Measurements from ENCODE around the gene VSTM2B.
"Not testable (repeated sequence)": the region's sequence is repeated elsewhere in the genome, so short reads cannot be mapped to it uniquely, and the experiment has no call there.

Gene VSTM2B

DNA sequence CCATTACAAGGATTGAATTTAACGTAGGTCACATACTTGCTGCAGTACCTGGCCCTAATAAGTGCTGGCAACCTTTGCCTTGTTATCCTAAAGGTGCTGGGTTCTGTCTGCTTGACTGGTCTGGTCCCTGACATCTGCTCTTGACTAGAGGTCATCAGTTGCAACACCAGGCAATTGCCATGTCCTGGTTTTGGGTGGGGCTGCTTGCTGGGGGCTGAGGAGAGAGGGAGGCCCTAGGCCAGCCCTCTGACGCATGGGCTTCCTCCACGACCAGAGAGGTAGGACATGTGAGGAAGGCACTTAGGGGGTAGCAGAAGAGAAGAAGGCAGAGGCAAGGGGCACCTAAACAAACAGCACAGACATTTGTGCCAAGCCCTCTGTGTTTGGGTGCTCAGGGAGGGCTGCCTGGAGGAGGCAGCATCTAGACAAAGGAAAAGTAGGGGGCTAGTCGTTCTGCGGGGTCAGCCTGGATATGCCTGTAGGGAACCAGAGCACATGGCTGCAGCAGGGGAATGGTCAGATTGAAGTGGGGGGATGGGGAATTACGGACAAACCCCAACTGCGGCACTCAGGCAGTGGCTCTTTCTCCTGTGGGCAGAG, 21.7 kb downstream of the VSTM2B start:
- DNase-seq: no peak

DNA sequence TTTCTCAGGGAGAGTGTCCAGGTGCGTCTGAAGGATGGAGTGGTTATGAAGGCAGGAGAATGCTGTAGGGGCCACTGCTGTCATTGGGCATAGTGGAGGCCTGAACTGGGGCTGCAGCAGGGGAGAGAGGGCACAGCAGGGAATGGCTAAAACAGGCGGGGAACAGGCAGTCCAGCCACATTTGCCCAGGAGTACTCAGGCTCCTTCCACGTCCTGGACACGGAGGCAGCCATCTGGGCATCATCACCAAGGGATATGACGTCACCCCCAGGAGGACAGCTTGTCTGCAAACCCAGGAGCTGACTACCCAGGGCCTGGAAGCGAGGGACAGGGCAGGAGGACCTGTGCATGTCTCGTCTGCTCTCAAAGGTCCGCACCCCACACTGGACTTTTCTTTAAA, 22.2 kb downstream of the VSTM2B start:
- no peak for DNase-seq

DNA sequence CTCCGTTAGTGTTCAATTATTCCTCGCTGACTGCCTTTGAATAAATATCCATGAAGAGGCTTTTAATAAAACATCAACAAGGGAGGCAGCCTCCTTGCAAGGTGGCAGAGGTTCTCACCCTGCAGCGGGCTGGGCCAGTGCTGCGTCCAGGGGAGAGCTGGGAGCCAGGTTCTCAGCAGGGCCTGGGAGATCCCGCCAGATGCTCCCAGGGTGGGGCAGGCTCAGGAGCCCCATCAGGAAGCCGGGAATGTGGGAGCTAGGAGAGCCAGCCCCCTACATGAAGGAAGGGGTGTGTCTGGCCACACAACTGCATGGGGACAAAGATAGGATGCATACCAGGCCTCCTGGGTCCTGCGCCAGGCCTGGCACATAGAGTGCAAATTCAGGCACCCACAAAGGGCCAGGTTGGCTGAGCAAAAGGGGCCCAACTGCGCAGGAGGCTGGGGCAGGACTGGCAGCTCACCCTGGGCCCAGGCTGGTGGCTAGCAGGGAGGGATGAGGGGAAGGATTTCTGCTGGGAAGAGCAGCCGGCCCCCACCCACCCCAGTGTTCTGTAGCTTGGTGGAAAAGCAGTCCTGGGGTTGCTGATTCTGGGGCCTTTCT, 22.8 kb downstream of the VSTM2B start:
- no peak for DNase-seq

DNA sequence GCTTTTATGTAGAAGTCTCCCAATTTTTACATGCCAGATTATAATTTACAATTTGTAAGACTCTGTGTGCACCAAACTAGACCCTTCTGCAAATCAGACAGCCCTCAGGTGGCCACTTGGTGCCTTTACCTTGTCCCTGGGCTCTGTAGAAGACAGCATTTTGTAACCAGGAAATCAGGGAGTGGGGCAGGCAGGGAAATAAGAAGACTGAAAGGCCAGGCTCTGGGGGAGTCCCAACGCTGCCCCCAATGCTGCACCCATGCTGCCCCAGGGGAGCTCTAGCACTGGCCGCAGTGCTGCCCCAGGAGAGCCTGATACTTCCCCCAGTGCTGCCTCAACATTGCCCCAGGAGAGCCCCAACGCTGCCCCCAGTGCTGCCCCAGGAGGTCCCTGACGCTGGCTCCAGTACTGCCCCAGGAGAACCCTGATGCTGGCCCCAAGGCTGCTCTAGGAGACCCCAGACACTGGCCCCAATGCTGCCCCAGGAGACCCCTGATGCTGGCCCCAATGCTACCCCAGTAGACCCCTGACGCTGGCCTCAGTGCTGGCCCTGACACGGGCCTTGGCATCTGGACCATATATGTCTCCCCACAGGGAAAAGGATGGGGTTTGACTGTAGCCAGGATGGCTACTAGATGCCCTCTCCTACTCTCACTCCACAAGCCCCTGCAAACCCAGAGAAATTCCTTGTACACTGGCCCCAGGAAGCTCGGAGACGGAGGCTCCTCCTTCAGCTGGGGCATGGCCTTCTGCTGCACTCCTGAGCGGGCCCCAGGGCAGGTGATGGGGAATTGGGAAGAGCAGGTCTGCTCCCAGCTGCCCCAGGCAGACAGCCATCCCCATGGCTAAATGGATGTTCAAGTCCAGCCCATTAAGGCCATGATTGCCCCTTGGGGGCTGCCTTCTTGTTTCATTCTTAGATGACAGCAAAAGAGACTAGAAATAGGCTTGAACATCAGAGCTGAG, 23.6 kb downstream of the VSTM2B start:
- DNase-seq: no peak

DNA sequence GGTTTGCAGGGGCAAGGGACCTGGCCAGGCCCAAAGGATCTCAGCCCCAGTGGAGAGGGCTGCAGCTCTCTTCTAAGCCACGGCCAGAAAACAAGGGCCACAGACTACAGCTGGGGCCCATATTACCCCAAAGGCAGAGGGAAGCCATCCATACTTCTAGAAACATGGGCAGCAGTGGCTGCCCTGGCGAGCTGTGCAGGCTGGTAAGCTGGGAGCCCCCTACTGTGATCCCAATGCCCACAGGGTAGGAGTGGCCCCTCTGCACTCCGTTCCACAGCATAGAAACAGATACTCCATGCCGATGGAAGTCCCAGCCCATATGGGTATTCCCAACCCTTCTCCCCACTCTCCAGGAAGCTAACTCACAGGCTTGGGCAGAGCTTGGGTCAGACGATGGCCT, 25.1 kb downstream of the VSTM2B start:
- no peak for DNase-seq

DNA sequence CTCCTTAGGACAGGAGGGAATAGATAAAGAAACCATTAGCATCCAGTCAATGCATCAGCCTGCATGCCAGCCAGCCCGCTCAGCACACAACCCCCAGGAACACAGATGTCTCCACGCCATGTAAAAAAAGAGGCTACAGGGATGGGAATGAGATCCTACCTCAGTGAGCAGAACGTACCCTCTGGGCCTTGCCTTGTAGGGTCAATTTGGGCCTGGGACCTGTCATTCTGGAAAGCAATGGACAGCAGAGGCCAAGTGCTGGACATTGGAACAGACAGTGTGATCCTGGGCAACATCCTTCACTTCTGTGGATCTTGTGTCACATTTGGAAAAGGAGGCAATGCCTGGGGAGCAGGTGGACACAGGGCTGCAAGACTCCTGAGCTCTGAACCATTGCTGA, 26.0 kb downstream of the VSTM2B start:
- no peak for DNase-seq

GRCh38 chr19:29552454-29553280, 26.9 kb downstream of the VSTM2B start:
- DNase-seq: no peak

GRCh38 chr19:29554149-29554548, 28.4 kb downstream of the VSTM2B start:
- no peak for DNase-seq

GRCh38 chr19:29559110-29559509, 33.3 kb downstream of the VSTM2B start:
- not testable (repeated sequence) for DNase-seq

- DNase-seq: no peak
Measured at GRCh38 chr19:29559743-29560142, 33.9 kb downstream of the VSTM2B start.

DNA sequence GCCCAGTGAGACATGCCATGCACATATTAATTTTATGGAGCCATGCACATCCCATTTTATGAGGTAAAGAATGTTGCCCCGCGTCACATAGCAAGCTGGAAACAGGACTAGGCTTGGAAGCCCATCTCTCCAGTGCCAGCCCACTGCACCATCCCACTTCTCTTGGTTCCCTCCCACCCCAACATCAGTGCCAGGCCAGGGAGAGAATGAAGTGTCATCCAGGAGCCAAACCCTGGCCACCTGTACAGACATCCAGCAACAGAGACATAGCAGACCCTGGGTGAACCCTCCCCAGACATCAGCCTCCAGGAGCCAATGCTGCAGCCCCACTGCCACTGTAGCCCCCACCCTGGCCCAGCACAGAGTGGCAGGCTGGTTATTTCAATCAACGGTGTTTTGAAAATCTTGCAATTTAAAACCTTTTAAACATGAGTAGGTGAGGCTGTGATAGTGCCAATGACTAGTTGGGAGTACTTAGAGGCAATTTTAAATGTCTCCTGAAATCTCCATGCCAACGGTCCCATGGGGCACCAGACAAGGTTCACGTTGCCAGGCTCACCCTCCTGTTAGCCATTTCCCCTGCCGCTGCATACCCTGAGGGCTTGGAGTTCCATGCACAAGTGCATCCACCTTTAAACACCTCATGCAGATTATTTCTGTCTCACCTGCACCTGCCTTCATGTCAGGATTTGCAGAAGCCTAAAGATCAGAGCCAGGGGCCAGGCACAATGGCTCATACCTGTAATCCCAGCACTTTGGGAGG, 34.7 kb downstream of the VSTM2B start:
- DNase-seq: peak; percentile 2 to 59 (median 27)

GRCh38 chr19:29561601-29562000, 35.8 kb downstream of the VSTM2B start:
- no peak for DNase-seq

DNA sequence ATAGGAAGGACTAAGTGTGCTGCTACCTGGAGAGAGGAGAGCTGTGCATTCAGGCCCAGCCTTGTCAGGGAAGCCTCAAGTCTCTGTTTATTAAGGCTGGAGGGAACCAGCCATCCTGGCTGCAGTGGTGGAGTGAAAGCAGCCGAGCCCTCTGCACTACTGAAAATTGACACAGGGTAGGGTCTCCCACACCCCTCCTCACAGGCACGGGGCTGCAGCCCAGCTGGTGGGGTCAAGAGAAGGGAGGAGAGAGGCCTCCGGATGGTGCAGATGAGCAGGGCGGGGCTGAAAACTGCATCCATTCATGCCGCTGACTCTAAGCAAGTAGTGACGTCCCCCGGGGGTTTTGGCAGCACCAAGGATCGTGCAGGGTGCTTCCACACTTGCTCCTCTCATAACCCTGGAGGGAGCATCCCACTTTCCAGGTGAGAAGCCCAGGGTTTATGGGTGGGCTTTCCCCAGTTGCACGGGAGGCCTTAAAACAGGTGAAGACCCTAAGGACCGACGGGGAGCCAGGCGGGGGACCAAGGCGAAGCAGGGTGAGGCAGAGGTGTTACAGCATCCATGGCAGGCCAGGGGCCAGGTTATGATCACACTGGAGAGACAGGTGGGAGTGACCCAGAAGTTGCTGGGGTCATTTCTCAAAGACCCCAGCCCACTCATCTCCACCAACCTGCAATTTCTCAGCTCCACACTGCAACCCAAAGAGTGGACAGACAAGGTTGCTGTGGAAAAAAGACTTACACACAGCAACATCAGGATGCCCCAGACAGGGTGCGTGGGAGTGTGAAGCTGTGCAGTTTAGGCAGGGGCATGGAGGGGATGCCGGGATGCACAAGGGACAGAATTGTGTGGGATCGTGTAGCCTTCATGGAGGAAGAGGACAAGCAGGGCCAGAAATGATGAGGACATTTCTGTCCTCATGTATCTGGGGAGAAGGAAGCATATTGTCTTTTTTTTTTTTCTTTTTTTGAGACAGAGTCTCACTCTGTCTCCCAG, 36.8 kb downstream of the VSTM2B start:
- DNase-seq: no peak

DNA sequence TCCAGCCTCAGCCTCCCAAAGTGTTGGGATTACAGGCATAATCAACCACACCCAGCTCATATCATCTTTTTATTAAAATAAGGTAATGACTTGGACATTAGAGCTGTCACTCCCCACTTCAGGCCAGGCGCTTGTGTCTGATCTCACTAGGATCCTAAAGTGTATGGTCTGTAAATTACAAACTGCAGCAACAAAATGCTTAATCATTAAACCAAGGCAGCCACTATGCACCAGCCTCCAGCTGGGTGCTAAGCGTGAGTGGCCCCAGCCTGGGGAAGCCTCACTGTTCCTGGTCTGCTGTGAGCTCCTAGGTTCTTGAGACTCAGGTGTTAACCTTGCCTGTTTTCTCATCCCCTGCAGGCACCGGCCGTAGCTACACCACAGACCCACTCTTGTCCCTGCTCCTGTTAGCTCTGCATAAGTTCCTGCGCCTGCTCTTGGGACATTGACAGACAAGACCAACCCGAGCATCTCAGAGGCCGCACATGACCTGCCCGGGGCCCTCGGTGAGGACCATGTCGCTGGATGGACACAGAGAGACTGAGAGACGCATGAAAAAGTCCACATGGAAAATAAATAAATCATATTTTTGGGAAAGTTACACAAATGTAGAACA, 37.8 kb downstream of the VSTM2B start:
- peak in 1 of 3 experiments; percentile 31 for DNase-seq

DNA sequence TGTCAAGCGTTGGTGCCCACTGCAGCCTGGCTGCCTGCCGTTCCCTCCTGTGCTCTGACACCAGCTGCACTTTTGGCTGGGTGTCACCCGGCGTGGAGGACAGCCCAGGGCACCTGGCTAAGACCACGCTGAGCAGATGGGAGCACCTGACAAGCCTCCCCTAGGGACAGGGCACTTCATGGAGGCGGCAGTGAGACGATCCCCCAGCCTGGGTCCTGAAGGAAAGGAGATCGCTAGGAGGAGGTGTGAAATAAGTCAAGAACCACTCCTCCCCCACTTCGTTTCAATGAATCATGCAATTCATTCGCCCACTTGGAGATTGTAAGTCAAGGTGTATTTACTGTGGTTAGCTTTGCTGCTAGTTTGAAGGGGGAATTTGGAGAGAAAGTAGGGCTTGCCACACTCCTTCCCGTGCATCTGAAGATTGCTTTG, 38.8 kb downstream of the VSTM2B start:
- peak in 2 of 3 experiments; percentile 2 to 89 for DNase-seq

GRCh38 chr19:29565171-29565570, 39.4 kb downstream of the VSTM2B start:
- DNase-seq: no peak

DNA sequence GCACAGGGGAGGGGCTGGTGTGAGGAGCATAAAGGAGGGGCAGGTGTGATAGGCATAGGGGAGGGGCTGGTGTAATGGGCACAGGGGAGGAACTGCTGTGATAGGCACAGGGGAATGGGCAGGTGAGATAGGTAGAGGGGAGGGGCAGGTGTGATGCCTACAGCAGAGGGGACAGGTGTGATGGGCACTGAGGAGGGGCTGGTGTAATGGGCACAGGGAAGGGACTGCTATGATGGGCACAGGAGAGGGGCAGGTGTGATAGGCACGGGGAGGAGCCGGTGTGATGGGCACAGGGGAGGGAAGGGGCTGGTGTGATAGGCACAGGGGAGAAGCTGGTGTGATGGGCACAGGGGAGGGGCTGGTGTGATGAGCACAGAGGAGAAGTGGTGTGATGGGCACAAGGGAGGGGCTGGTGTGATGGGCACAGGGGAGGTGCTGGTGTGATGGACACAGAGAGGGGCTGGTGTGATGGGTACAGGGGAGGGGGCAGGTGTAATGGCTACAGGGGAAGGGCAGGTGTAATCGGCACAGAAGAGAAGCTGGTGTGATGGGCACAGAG, 40.8 kb downstream of the VSTM2B start:
- no peak for DNase-seq

GRCh38 chr19:29567366-29567915, 41.6 kb downstream of the VSTM2B start:
- DNase-seq: no peak
